DMS153 treated with DMSO at 0.1 percent for 48 hours (cell line): Measurements from ENCODE around the gene RPL7L1.
"Not testable (repeated sequence)": the region's sequence is repeated elsewhere in the genome, so short reads cannot be mapped to it uniquely, and the experiment has no call there.

Source experiments
- DNase-seq: peaks from one replicate; lab custom pipeline; 2025; ENCODE audit not compliant: unreplicated experiment; lab: John Stamatoyannopoulos, UW

The RPL7L1 gene

GRCh38 chr6:42890311-42891198 lies 11.1 kb downstream of the RPL7L1 start:
- peak; percentile 75 for DNase-seq

GRCh38 chr6:42891199-42891722 lies 11.8 kb downstream of the RPL7L1 start:
- no peak for DNase-seq

GRCh38 chr6:42894041-42894828 lies 14.8 kb downstream of the RPL7L1 start:
- not testable (repeated sequence) for DNase-seq

DNA sequence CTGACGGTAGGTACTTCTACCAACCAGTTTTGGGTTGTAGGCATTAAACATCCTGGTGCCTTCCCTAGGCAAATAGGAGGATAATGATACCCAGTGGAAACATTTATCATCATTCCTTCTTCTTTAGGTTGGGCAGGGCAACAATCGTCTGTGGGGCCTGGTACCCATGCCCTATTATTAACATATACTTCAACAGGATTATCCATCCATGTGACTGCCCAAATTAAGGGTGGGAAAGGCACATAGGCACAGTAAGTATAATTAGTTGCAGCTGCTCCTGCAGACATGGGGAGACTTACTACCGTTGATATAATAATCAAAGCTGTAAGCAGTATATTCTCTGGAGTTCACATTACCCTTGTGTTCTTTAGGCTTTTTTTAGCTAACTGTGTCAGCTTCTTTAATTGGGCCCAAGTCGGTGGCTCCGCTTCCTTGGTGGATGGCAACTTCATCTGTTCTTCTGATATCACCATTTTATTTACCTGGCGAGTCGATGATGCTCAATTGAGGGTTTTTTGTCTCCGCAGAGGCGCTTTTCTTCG lies 16.8 kb downstream of the RPL7L1 start:
- no peak for DNase-seq

- DNase-seq, result peak; percentile 53
These were observed 19.5 kb downstream of the RPL7L1 start for GRCh38 chr6:42898891-42899361.

DNA sequence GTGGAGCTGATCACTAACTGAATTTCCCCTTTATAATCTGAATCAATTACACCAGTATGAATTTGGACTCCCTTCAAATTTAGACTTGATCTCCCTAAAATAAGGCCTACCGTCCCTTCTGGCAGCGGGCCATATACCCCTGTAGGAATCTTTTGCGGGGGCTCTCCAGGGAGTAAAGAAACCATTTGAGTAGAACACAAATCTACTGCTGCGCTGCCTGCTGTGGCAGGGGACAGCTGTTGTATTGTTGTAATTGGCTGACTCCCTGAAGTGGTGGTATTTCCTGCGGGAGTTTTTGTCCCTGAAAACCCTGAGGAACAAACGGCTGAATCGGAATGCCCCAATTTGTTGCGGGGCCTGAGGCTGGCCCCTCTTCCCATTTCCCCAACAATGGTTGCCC lies 20.5 kb downstream of the RPL7L1 start:
- DNase-seq, result no peak

- peak; percentile 81 for DNase-seq
These were observed 22.1 kb downstream of the RPL7L1 start for GRCh38 chr6:42901538-42901957.

- peak; percentile 1 for DNase-seq
These were observed 23.2 kb downstream of the RPL7L1 start for GRCh38 chr6:42902429-42903263.

DNA sequence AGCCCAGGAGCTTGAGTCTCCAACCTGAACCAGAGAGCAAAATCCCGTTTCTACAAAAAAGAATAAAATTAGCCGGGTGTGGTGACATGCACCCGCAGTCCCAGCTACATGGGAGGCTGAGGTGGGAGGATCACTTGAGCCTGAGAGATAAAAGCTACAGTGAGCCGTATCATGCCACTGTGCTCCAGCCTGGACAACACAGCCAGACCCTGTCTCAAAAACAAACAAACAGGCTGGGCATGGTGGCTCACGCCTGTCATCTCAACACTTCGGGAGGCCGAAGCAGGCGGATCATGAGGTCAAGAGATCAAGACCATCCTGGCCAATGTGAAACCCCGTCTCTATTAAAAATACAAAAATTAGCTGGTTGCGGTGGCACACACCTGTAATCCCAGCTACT lies 25.1 kb downstream of the RPL7L1 start:
- no peak for DNase-seq

- no peak for DNase-seq
These were observed 27.9 kb downstream of the RPL7L1 start for GRCh38 chr6:42907336-42907735.

DNA sequence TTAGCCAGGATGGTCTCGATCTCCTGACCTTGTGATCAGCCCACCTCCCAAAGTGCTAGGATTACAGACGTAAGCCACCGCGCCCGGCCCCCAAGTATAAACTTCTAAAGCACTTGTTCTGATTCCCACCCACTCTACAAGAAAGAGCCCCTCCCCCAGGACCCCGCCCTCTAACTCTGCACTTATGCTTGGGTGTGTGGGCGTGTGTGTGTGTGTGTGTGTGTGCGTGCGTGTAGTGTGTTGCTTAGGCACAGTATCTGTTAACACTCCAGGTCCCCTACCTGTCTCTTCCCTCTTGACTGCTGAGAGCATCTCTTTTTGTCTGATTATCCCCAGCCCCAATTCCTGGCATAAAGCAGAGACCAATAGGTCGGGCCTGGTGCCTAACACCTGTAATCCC lies 30.4 kb downstream of the RPL7L1 start:
- DNase-seq, result no peak

- peak; percentile 0 for DNase-seq
These were observed 32.0 kb downstream of the RPL7L1 start for GRCh38 chr6:42911171-42912021.

DNA sequence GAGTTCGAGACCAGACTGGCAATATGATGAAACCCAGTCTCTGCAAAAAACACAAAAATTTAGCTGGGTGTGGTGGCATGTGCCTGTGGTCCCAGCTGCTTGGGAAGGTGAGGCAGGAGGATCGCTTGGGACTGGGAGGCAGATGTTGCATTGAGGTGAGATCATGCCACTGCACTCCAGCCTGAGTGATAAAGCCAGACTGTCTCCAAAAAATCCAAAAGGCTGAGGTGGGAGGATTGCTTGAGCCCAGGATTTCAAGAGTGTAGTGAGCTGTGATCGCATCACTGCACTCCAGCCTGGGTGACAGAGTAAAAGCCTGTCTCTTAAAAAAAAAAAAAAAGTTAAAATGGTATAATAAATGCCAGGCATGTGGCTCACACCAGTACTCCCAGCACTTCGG lies 35.1 kb downstream of the RPL7L1 start:
- DNase-seq, result no peak

DNA sequence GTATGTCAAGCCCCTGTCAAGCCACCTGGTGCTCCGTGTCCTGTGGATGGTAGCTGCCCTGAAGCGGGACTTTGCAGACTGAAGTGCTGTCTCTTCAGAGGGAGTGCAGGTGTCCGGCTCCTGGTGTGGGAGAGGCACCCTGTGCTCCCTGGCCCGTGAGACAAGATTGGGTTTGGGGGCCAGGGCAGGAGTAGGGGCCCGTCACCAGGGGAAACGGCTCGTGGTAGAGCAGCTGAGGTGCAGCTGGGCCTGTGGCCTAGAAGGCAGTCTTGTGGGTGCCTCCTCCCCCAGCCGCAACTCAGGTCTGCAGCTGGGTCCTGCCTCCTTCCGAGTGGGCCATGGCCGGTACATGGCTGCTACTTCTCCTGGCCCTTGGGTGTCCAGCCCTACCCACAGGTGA lies 36.3 kb downstream of the RPL7L1 start, which contains the start of gene PTCRA:
PTCRA (plus strand) TSS at position 322 of the 400 bp plus-strand sequence; CDS start at position 339, 17 bp downstream.
- DNase-seq, result no peak

GRCh38 chr6:42916288-42916687 lies 36.9 kb downstream of the RPL7L1 start:
- no peak for DNase-seq

DNA sequence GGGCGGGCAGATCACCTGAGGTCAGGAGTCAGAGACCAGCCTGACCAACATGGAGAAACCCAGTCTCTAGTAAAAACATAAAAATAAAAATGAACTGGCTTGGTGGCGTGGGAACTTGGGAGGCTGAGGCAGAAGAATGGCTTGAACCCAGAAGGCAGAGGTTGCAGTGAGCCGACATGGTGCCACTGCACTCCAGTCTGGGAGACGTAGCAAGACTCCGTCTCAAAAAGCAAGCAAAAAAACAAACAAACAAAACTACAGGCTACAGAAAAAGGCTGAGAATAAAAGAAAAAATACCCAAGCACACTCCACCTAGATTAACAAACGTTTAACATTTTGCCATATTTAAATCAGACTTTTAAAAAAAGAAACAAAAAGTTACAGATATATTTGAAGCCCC lies 42.4 kb downstream of the RPL7L1 start:
- no peak for DNase-seq

DNA sequence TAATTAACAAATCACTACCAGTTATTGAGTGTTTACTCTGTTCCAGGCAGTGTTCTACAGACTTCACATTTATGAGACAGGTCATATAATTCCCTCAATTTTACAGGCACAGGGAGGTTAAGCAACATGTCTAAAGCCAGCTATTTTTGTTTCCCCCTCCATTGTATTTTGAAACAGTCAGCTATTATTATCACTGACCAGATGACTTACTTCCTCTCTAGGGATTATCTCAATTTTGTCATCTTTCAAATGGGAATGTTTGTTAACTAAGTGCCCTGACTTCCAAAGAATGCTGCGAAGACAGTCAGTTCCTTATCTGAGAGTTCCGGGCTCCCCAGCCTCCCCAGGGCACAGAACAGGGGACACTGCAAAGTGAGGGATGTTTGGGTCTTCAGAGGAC lies 44.2 kb downstream of the RPL7L1 start:
- no peak for DNase-seq

GRCh38 chr6:42925248-42925857 lies 45.9 kb downstream of the RPL7L1 start:
- DNase-seq, result no peak
